ELF-1 (cell line): ENCODE measurements around the gene KCNA10.

Source experiments
- DNase-seq: peaks from one replicate; pipeline ENCODE4 v3.0.0-alpha.2; 2016; ENCODE audit warnings: low read depth, low spot score

KCNA10 gene

GRCh38 chr1:110477967-110478640 lies 40.9 kb downstream of the KCNA10 start:
- no peak for DNase-seq

- DNase-seq = peak; percentile 61
Observed at GRCh38 chr1:110477445-110477957, 41.5 kb downstream of the KCNA10 start.

GRCh38 chr1:110477041-110477440 lies 41.9 kb downstream of the KCNA10 start:
- DNase-seq = no peak

GRCh38 chr1:110476028-110476765 lies 42.8 kb downstream of the KCNA10 start:
- DNase-seq = no peak

GRCh38 chr1:110475362-110476027 lies 43.5 kb downstream of the KCNA10 start:
- peak; percentile 79 for DNase-seq

GRCh38 chr1:110474444-110474843 lies 44.5 kb downstream of the KCNA10 start:
- no peak for DNase-seq

GRCh38 chr1:110472546-110472945 lies 46.4 kb downstream of the KCNA10 start:
- no peak for DNase-seq

- DNase-seq = no peak
Observed at GRCh38 chr1:110471131-110471530, 47.8 kb downstream of the KCNA10 start.
